Epithelial cell of esophagus (primary cell): ENCODE measurements around the gene KLHDC4.

Experiments used
- DNase-seq: peaks from one replicate; pipeline ENCODE4 v3.0.0; 2010; ENCODE audit warnings: low read depth
- H3K4me3 ChIP-seq: 2 replicates; pipeline ENCODE4 v1.5.1; 2011; ENCODE audit warnings: mild to moderate bottlenecking, low read length, control low read depth
- CTCF ChIP-seq: IDR thresholded peaks from 2 replicates; pipeline ENCODE4 v1.5.1; 2011; ENCODE audit warnings: low read depth, mild to moderate bottlenecking, low read length, control low read depth, inconsistent platforms; ENCODE audit not compliant: insufficient read depth; ENCODE audit errors: missing control alignments

The KLHDC4 gene

DNA sequence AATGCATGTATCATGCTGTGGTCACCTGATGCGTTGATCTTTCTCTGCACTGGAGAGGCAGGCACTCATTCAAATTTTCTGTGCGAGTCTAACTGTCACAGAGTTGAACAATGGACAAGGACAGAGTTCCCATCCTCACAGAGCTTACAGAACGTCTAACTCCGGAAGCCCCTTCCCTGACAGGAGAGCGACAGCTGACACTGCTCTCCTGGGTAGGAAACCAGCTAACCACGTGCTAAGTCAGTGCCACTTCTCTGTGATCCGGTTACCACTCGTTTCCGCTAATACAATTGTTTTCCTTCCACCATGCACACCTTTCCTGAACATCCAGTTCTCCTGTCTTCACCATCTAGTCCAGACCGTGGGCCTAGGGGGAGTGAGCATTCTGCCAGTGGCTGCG lies 11.3 kb downstream of the KLHDC4 start:
- DNase-seq, result no peak
- TF ChIP-seq CTCF, result no peak
- H3K4me3 ChIP-seq, result no peak overlapping the region

DNA sequence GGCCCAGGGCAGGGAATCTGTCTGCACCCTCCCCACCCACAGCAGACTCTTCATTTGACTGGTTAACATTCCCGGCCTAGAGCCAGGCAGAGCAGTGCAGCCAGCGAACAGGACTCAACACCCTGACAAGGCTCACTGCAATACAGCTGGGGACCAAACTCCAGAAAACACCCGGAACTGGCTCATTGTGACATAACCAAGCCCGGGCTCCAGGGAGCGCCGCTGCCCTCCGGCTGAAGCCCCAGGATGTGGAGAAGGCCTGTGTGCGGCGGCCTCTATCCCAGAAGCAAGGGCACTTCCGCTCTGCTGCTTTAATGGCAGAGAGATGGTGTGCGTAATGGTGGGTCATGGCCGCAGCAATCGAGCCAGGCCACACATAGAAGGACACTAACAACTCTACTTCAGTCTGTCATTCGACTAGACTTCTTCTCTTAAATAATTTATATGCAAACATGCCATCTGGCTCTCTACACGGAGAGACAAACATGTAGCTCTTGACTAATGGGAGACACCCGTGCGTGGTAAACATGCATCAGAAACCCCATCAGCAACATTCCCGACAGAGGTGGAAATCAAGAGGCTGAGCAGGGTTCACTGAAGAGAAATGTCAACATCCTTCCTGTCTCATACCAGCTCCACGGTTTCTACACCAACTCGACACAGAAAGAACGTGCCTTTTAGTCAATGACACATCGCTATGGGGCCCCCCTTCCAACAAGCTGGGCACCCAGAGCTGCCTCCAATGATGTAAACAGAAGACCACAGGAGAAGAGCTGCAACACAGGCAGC lies 18.0 kb downstream of the KLHDC4 start:
- no peak for TF ChIP-seq CTCF
- H3K4me3 ChIP-seq, result no peak overlapping the region
- DNase-seq, result no peak

GRCh38 chr16:87746178-87746577 lies 19.6 kb downstream of the KLHDC4 start:
- no peak for DNase-seq
- no peak overlapping the region for H3K4me3 ChIP-seq
- TF ChIP-seq CTCF, result no peak

DNA sequence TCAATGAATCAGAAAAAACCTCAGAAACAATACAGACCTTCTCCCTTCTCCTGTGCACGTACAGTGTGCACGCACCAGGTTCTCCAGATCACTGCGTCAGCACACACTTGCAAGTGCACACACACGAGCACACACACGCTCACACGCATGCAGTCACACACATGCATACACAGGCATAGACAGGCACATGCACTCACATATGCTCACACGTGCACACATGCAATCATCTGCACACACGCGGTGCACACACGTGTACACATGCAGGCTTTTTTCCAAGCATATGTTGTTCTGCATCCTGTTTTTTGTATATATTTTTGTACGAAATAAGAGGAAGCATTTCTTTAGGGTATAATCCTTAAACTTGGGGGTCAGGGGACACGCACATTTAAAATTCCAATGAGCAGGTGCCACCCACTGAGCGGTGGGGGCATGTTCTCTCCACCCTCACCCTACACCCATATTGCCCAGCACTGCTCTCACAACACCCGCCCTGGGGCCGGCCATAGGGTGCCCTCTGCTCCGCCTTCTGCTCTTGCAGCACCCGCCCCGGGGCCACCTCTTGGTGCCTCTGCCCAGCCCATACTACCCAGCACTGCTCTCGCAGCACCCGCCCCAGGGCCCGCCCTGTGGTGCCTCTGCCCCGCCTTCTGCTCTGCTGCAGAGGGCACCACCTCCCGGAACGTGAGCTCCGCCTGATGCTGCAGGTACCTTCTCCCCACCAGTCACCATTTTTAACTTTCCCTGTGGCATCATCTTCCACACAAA lies 20.9 kb downstream of the KLHDC4 start:
- no peak for TF ChIP-seq CTCF
- DNase-seq, result no peak
- H3K4me3 ChIP-seq, result no peak overlapping the region

GRCh38 chr16:87742781-87743490 lies 22.9 kb downstream of the KLHDC4 start:
- no peak for DNase-seq
- no peak overlapping the region for H3K4me3 ChIP-seq
- no peak for TF ChIP-seq CTCF

- no peak for TF ChIP-seq CTCF
- DNase-seq, result no peak
- H3K4me3 ChIP-seq, result no peak overlapping the region
Measured at GRCh38 chr16:87741700-87742415, 23.9 kb downstream of the KLHDC4 start.
